SH-SY5Y (cell line): Measurements from ENCODE around the gene LRRC63.

ENCODE experiments used
- GATA2 ChIP-seq: IDR thresholded peaks from 2 replicates; pipeline ENCODE4 v1.6.1; 2011; ENCODE audit warnings: mild to moderate bottlenecking, low read depth, low read length
- GATA3 ChIP-seq: IDR thresholded peaks from 2 replicates; pipeline ENCODE4 v1.6.1; 2011; ENCODE audit warnings: low read depth, mild to moderate bottlenecking, low read length, moderate library complexity

GRCh38 chr13:46317120-46317519, 105.4 kb downstream of the LRRC63 start:
- TF ChIP-seq GATA2 (no peak), GATA3 (no peak)
